H9 (cell line): ENCODE measurements around the gene AP2A1. TPM values are rescaled to one million over a fixed set of nuclear protein-coding genes. Genes with fewer than 3 reads are reported as not detected.

Experiments used
- DNase-seq: peaks from one replicate; pipeline ENCODE4 v3.0.0-alpha.2; 2017
- H2AFZ ChIP-seq: one replicate; pipeline ENCODE4 v1.6.1; 2013; ENCODE audit warnings: mild to moderate bottlenecking, low read length, control low read depth, moderate library complexity
- H2AK5ac ChIP-seq: 2 replicates; pipeline ENCODE4 v1.6.1; 2013; ENCODE audit warnings: low read length, control low read depth, mixed read lengths; ENCODE audit not compliant: insufficient read length
- H2BK120ac ChIP-seq: one replicate; pipeline ENCODE4 v1.6.1; 2013; ENCODE audit warnings: low read depth, mild to moderate bottlenecking, low read length, control low read depth, inconsistent platforms; ENCODE audit not compliant: poor library complexity, severe bottlenecking
- H2BK12ac ChIP-seq: 2 replicates; pipeline ENCODE4 v1.6.1; 2013; ENCODE audit warnings: low read length, control low read depth, mixed read lengths, low read depth; ENCODE audit not compliant: insufficient read length
- H2BK15ac ChIP-seq: 2 replicates; pipeline ENCODE4 v1.6.1; 2013; ENCODE audit warnings: low read depth, low read length, control low read depth
- H2BK20ac ChIP-seq: one replicate; pipeline ENCODE4 v1.6.1; 2013; ENCODE audit warnings: low read depth, mild to moderate bottlenecking, low read length, control low read depth, inconsistent platforms; ENCODE audit not compliant: poor library complexity, severe bottlenecking
- H2BK5ac ChIP-seq: 2 replicates; pipeline ENCODE4 v1.6.1; 2013; ENCODE audit warnings: low read length, control low read depth, mixed read lengths; ENCODE audit not compliant: insufficient read length
- H3K14ac ChIP-seq: 2 replicates; pipeline ENCODE4 v1.6.1; 2013; ENCODE audit warnings: low read length, control low read depth; ENCODE audit not compliant: insufficient read depth
- H3K18ac ChIP-seq: 2 replicates; pipeline ENCODE4 v1.6.1; 2013; ENCODE audit warnings: low read depth, mild to moderate bottlenecking, mixed read lengths, low read length, control low read depth; ENCODE audit not compliant: insufficient read length
- H3K23ac ChIP-seq: 2 replicates; pipeline ENCODE4 v1.6.1; 2013; ENCODE audit warnings: low read length, control low read depth, mixed read lengths, low read depth; ENCODE audit not compliant: insufficient read length
- H3K23me2 ChIP-seq: 2 replicates; pipeline ENCODE4 v1.6.1; 2013; ENCODE audit warnings: low read depth, mild to moderate bottlenecking, mixed read lengths, low read length, control low read depth; ENCODE audit not compliant: insufficient read length, poor library complexity, severe bottlenecking
- H3K27ac ChIP-seq: 2 replicates; pipeline ENCODE4 v1.5.1; 2013; ENCODE audit warnings: low read length, control low read depth, mixed read lengths, low read depth; ENCODE audit not compliant: insufficient read length
- H3K27me3 ChIP-seq: 2 replicates; pipeline ENCODE4 v1.6.1; 2013; ENCODE audit warnings: low read length, control low read depth, inconsistent platforms; ENCODE audit not compliant: insufficient read depth
- H3K4ac ChIP-seq: 2 replicates; pipeline ENCODE4 v1.6.1; 2013; ENCODE audit warnings: low read depth, mild to moderate bottlenecking, control low read depth, inconsistent platforms, low read length, moderate library complexity
- H3K4me1 ChIP-seq: 2 replicates; pipeline ENCODE4 v1.6.1; 2013; ENCODE audit warnings: low read length, control low read depth, inconsistent platforms; ENCODE audit not compliant: insufficient read depth
- H3K4me2 ChIP-seq: 2 replicates; pipeline ENCODE4 v1.6.1; 2013; ENCODE audit warnings: low read length, control low read depth, mixed read lengths; ENCODE audit not compliant: insufficient read length, insufficient read depth
- H3K56ac ChIP-seq: 2 replicates; pipeline ENCODE4 v1.6.1; 2013; ENCODE audit warnings: low read depth, mild to moderate bottlenecking, mixed read lengths, low read length, control low read depth; ENCODE audit not compliant: insufficient read length
- H3K79me1 ChIP-seq: 2 replicates; pipeline ENCODE4 v1.6.1; 2013; ENCODE audit warnings: low read depth, mild to moderate bottlenecking, moderate library complexity, low read length, control low read depth, inconsistent platforms; ENCODE audit not compliant: insufficient read depth, poor library complexity, severe bottlenecking
- H3K79me2 ChIP-seq: 2 replicates; pipeline ENCODE4 v1.6.1; 2013; ENCODE audit warnings: low read length, control low read depth, inconsistent platforms; ENCODE audit not compliant: insufficient read depth
- H3K9ac ChIP-seq: 2 replicates; pipeline ENCODE4 v1.6.1; 2013; ENCODE audit warnings: low read length, control low read depth, mixed read lengths; ENCODE audit not compliant: insufficient read length; ENCODE audit errors: extremely low read depth
- H3K9me3 ChIP-seq: one replicate; pipeline ENCODE4 v1.6.1; 2013; ENCODE audit warnings: low read depth, low read length, inconsistent platforms; ENCODE audit not compliant: control insufficient read depth
- H3T11ph ChIP-seq: one replicate; pipeline ENCODE4 v1.6.1; 2013; ENCODE audit warnings: mild to moderate bottlenecking, low read length, control low read depth, inconsistent platforms
- H4K20me1 ChIP-seq: one replicate; pipeline ENCODE4 v1.6.1; 2013; ENCODE audit not compliant: control insufficient read depth, insufficient read length, insufficient read depth
- H4K5ac ChIP-seq: 2 replicates; pipeline ENCODE4 v1.6.1; 2013; ENCODE audit warnings: low read depth, mild to moderate bottlenecking, mixed read lengths, low read length, control low read depth; ENCODE audit not compliant: insufficient read length
- H4K8ac ChIP-seq: replicated peaks from 2 replicates; pipeline ENCODE4 v1.6.1; 2013; ENCODE audit warnings: low read length, control low read depth, mixed read lengths, low read depth; ENCODE audit not compliant: insufficient read length
- H4K91ac ChIP-seq: 2 replicates; pipeline ENCODE4 v1.6.1; 2013; ENCODE audit warnings: low read depth, mild to moderate bottlenecking, moderate library complexity, mixed read lengths, low read length, control low read depth; ENCODE audit not compliant: insufficient read length
- H3K27ac Mint-ChIP-seq, 3 experiments: 2 replicates in 2 of 3; 3 replicates in 1 of 3; pipeline ENCODE4 v1.8.0; 2020 to 2021; ENCODE audit warnings: mixed read lengths in 3 of 3, mild to moderate bottlenecking in 1 of 3, moderate library complexity in 1 of 3
- H3K27me3 Mint-ChIP-seq: 2 replicates; pipeline ENCODE4 v1.8.0; 2021; ENCODE audit warnings: low read depth, mild to moderate bottlenecking, moderate library complexity, mixed read lengths
- H3K36me3 Mint-ChIP-seq, 3 experiments: 2 replicates in 2 of 3; 3 replicates in 1 of 3; pipeline ENCODE4 v1.8.0; 2020 to 2021; ENCODE audit warnings: low read depth in 3 of 3, mixed read lengths in 3 of 3; ENCODE audit not compliant: insufficient read depth in 1 of 3
- H3K4me1 Mint-ChIP-seq, 2 experiments: 2 replicates each; pipeline ENCODE4 v1.8.0; 2020; ENCODE audit warnings: mixed read lengths in 2 of 2
- H3K4me3 Mint-ChIP-seq, 2 experiments: 2 replicates in 1 of 2; 3 replicates in 1 of 2; pipeline ENCODE4 v1.8.0; 2020 to 2021; ENCODE audit warnings: mild to moderate bottlenecking in 2 of 2, mixed read lengths in 2 of 2, moderate library complexity in 1 of 2
- H3K9me3 Mint-ChIP-seq, 2 experiments: 2 replicates in 1 of 2; 3 replicates in 1 of 2; pipeline ENCODE4 v1.8.0; 2020; ENCODE audit warnings: mild to moderate bottlenecking in 2 of 2, mixed read lengths in 2 of 2, moderate library complexity in 1 of 2
- CTCF ChIP-seq: fragments of 200-600 bp; sonication (generic); conservative IDR thresholded peaks from 3 replicates; pipeline ENCODE4 v1.8.0; 2021; ENCODE audit warnings: antibody characterized with exemption, mild to moderate bottlenecking
- WGBS: extraction: QIAGEN DNeasy Blood & Tissue Kit; methylation state at CpG from one replicate; pipeline ENCODE4 v1.1.7; 2013; ENCODE audit warnings: missing lambda C conversion rate, low lambda C conversion rate, mixed read lengths; ENCODE audit not compliant: insufficient read length; ENCODE audit errors: extremely low coverage; 5-methylcytosine and 5-hydroxymethylcytosine counted together
- total RNA-seq: library from RNA; stranded (reverse); gene quantifications from 2 replicates; pipeline ENCODE4 v1.2.1, GENCODE V29; 2021

The AP2A1 gene
- total RNA-seq, 1 experiment from 2014 or later, result 108 TPM

DNA sequence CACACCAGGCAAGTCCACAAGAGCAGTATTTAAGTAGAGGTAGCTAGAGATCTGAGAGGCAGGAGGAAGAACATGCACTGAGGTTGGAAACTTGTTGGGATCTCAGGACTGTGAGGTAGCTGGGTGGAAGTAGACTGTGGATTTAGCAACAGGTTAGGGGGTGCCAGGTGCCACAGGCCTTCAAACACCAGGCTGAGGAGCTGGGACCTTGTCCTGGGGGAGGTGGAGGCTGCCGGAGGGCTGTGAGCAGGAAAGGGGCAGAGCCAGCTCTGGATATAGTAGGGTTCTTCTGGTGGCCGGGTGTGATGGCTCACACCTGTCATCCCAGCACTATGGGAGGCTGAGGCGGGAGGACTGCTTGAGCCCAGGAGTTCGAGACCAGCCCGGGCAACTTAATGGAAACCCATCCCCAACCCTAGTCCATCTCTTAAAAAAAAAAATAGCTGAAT lies 43.2 kb downstream of the AP2A1 start:
- Histone ChIP-seq H3K9me3 (no peaks in the 10 kb centered on the region), H2BK120ac (no peak overlapping the region), H2AFZ (no peak overlapping the region), H4K20me1 (no peaks in the 10 kb centered on the region), H3K27ac (no peak overlapping the region), H3K4me1 (peaks cover 3% of the 10 kb centered on the region), H4K5ac (no peak overlapping the region), H2BK15ac (no peak overlapping the region), H4K91ac (no peak overlapping the region), H3K27me3 (no peaks in the 10 kb centered on the region), H3K9ac (no peak overlapping the region), H3K4ac (no peak overlapping the region), H2BK20ac (no peak overlapping the region), H3K18ac (no peak overlapping the region), H3K4me2 (peak overlapping the region; percentile 22), H4K8ac (no peak overlapping the region), H3K23me2 (peaks cover 13% of the 10 kb centered on the region), H3K79me1 (no peaks in the 10 kb centered on the region), H2AK5ac (no peak overlapping the region), H2BK12ac (no peak overlapping the region), H3K56ac (no peak overlapping the region), H3K23ac (no peak overlapping the region), H3K79me2 (no peaks in the 10 kb centered on the region), H3K14ac (no peak overlapping the region), H2BK5ac (no peak overlapping the region), H3T11ph (no peak overlapping the region)
- no peak for DNase-seq
- H3K4me3 Mint-ChIP-seq, result peak overlapping the region; percentile 37 to 83; a peak in 3 of 5 replicates
- H3K36me3 Mint-ChIP-seq, result peaks cover 12 to 22% (median 20%) of the 10 kb centered on the region in 3 experiments; a peak in 6 of 7 replicates
- H3K4me1 Mint-ChIP-seq, result peaks cover 16 to 38% of the 10 kb centered on the region in 2 experiments
- H3K27ac Mint-ChIP-seq, result peak overlapping the region in 1 of 3 experiments; percentile 46; a peak in 2 of 7 replicates
- H3K27me3 Mint-ChIP-seq, result peaks cover 7% of the 10 kb centered on the region
- WGBS, result no CpG with 5 or more reads among the region's 5 CpGs
- no peaks in the 10 kb centered on the region; a peak in 2 of 5 replicates for H3K9me3 Mint-ChIP-seq
- TF ChIP-seq CTCF, result no peak
